Breast epithelium (tissue), 3 donors: ENCODE measurements around the gene DHRS7B.

Experiments used
- CTCF ChIP-seq, 3 donors: fragments of 450-650 bp; IDR thresholded peaks; one replicate each; pipeline ENCODE4 v1.5.1; 2016 to 2017; ENCODE audit warnings: antibody characterized with exemption in 3 of 3, mild to moderate bottlenecking in 3 of 3, moderate library complexity in 3 of 3
- POLR2A ChIP-seq: fragments of 450-650 bp; IDR thresholded peaks from one replicate; pipeline ENCODE4 v1.6.1; 2016; ENCODE audit warnings: antibody characterized with exemption, mild to moderate bottlenecking, moderate library complexity

- no peak for TF ChIP-seq CTCF (IDR thresholded peaks at IDR 0.05)
- no peak for TF ChIP-seq POLR2A
Measured at GRCh38 chr17:21119919-21120249, 6.9 kb upstream of the DHRS7B start.
